LNCaP clone FGC (cell line): ENCODE results near the gene ITPR2.

Source experiments
- DNase-seq: peaks from one replicate; pipeline ENCODE4 v3.0.0-alpha.2; 2011; ENCODE audit warnings: low read depth
- H3K4me3 ChIP-seq: 2 replicates; pipeline ENCODE4 v1.5.1; 2011; ENCODE audit warnings: mild to moderate bottlenecking, low read depth, low read length, control low read depth
- CTCF ChIP-seq: IDR thresholded peaks from 2 replicates; pipeline ENCODE4 v1.5.1; 2012; ENCODE audit warnings: mild to moderate bottlenecking; ENCODE audit not compliant: control insufficient read depth, insufficient read depth; ENCODE audit errors: extremely low read depth

ITPR2 gene

GRCh38 chr12:26629864-26630263, 203.1 kb downstream of the ITPR2 start:
- TF ChIP-seq CTCF: no peak
- no peak overlapping the region for H3K4me3 ChIP-seq
- DNase-seq: no peak

DNA sequence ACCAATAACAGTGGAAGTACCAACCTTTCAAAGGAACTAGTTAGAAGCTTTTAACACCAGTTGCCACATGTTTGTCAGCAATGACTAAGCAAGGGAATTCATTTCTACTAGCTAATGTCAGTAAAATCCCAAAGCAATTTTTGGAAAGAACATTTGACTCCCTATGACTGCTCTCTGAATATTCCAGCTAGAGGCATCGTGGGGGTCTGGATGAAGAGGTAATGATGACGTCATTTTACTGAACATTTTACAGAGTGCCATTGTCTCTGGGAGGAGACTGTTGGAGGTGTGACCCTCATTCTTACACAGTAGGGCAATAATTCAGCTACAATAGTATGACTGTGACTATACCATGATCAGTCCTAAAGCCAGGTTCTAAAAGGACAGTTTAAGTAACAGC, 204.8 kb downstream of the ITPR2 start:
- no peak overlapping the region for H3K4me3 ChIP-seq
- DNase-seq: no peak
- no peak for TF ChIP-seq CTCF

DNA sequence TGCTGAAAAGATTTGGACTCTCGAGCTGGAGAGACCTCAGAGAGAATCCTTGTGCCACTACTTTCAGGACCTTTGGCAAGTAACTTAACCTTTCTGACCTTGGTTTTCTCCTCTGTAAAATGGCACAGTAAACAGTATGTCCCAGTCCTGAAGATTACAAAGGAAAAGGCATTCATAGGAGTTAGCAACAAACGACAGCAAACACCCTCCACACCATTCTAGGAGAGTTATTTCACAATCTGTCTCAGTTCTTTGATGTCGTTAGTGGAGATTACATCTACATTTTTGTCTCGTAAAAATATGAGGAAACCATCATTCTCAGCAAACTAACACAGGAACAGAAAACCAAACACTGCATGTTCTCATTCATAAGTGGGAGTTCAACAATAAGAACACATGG, 205.7 kb downstream of the ITPR2 start:
- no peak for TF ChIP-seq CTCF
- H3K4me3 ChIP-seq: no peak overlapping the region
- peak; percentile 18 for DNase-seq

- DNase-seq: no peak
- TF ChIP-seq CTCF: no peak
- no peak overlapping the region for H3K4me3 ChIP-seq
These were observed 209.9 kb downstream of the ITPR2 start for GRCh38 chr12:26623136-26623535.

GRCh38 chr12:26622601-26623000, 210.4 kb downstream of the ITPR2 start:
- no peak for DNase-seq
- no peak for TF ChIP-seq CTCF
- no peak overlapping the region for H3K4me3 ChIP-seq

GRCh38 chr12:26621932-26622331, 211.1 kb downstream of the ITPR2 start:
- no peak overlapping the region for H3K4me3 ChIP-seq
- DNase-seq: no peak
- no peak for TF ChIP-seq CTCF

DNA sequence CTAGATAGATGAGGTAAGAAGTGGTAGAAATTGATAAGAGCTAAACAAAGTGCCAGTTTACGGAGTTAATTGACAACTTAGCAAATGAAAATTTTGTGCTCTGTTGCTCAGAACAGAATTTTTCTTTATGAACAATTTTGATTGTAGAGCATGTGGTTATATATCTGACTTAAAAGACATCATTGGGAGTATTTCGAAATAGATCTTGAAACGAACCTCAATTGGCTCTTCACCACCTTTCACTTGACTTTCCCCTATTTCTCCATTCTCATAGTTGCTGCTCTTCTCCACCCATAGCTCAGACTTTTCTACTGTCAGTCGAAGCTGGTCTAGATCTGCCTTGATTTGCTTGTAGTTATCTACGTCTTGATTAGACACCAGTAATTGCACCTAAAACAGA, 212.1 kb downstream of the ITPR2 start:
- TF ChIP-seq CTCF: no peak
- no peak overlapping the region for H3K4me3 ChIP-seq
- DNase-seq: no peak
